Stimulated activated naive CD8-positive, alpha-beta T cell treated with anti-CD3 and anti-CD28 coated beads, Interleukin-15, Interleukin-2, amounts not matched to agents 100 ng/mL and 50 ng/mL, for 24 hours (primary cell): ENCODE measurements around the gene GRID1.

Experiments used
- H3K27ac Mint-ChIP-seq: one replicate; pipeline ENCODE4 v1.8.0; 2021; ENCODE audit warnings: mild to moderate bottlenecking, mixed read lengths
- H3K27me3 Mint-ChIP-seq: one replicate; pipeline ENCODE4 v1.8.0; 2021; ENCODE audit warnings: mixed read lengths
- H3K36me3 Mint-ChIP-seq: one replicate; pipeline ENCODE4 v1.8.0; 2021; ENCODE audit warnings: low read depth, mixed read lengths
- H3K4me1 Mint-ChIP-seq: one replicate; pipeline ENCODE4 v1.8.0; 2021; ENCODE audit warnings: low read depth, mixed read lengths
- H3K4me3 Mint-ChIP-seq: one replicate; pipeline ENCODE4 v1.8.0; 2021; ENCODE audit warnings: mild to moderate bottlenecking, mixed read lengths
- H3K9me3 Mint-ChIP-seq: one replicate; pipeline ENCODE4 v1.8.0; 2021; ENCODE audit warnings: mixed read lengths

The GRID1 gene

DNA sequence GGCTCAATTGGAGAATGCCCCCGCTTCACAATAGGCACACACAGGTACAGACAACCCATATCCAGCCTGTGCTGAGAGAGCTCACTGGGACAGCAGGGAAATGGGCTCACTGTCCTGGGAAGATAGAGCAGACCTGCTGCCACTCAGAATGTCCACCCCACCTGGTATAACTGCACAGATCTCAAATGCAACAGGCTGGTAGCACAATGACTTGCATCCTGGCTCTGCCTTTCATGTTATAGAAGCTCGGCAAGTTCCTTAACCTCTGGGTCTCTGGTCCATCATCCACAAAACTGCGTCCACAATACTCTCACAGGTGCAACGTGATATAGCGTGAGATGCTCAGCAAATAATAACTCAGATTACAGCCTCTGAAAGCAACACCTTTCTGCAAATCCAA, 295.4 kb downstream of the GRID1 start:
- no peaks in the 10 kb centered on the region for H3K9me3 Mint-ChIP-seq
- H3K36me3 Mint-ChIP-seq, result no peaks in the 10 kb centered on the region
- peaks cover 24% of the 10 kb centered on the region for H3K27me3 Mint-ChIP-seq
- no peaks in the 10 kb centered on the region for H3K4me1 Mint-ChIP-seq
- H3K27ac Mint-ChIP-seq, result no peak overlapping the region
- H3K4me3 Mint-ChIP-seq, result no peak overlapping the region

DNA sequence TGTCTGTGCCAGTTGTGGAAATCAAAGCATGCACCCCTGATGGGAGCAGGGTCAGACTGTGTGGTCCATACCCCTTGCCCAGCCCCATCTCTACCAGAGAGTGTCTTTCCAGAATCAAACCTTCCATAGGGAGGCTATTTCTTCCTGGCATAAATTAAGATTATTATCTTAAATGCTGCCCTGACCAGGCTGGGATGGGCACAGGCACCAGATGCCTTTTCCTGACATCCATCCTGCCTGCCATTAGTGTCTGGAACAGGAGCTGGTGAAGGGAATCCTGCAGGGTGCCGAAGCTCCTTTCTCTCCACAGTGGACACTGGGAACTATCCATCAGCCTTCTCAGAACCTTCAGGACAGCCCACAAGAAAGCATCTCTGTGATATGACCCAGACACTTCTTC, 296.3 kb downstream of the GRID1 start:
- no peaks in the 10 kb centered on the region for H3K4me1 Mint-ChIP-seq
- H3K27ac Mint-ChIP-seq, result no peak overlapping the region
- H3K27me3 Mint-ChIP-seq, result peaks cover 33% of the 10 kb centered on the region
- no peak overlapping the region for H3K4me3 Mint-ChIP-seq
- H3K36me3 Mint-ChIP-seq, result no peaks in the 10 kb centered on the region
- no peaks in the 10 kb centered on the region for H3K9me3 Mint-ChIP-seq

DNA sequence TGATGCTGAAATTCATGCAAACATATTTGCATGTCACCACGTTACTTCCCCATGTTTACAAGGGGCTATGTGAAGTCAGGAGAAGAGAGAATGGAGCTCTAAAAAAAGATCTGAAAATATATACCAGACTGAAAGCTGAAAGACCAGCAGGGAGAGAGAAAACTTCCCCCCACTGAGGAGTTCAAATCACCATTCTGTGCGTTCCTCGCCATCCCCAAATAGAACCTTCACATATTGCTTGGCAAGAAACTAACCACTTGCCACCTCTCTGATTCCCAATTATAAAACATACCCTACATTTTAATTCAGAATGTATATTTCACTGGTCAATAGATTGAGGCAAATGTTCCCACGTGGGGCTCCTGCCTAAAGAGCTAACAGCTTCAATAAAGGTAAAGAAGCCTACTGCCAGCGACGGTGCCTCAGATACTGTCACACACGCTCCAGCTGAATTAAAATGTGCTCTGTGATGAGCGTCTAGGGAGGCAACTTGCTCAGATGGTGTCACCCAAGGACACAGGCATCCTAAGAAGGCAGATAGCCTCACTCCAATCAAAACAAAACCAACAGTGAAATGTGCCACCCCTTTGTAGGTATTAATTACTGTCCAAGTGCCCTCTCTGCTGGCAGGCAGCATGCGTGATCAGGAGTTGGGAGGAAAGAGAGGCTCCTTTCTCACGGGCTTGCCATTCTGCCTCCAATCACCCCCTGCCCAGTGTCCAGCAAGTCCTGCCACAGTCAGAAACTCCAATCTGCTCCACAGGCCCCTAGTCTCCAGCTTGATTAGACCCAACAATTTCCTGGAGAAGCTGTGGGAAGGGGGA, 298.2 kb downstream of the GRID1 start:
- no peak overlapping the region for H3K4me3 Mint-ChIP-seq
- no peak overlapping the region for H3K27ac Mint-ChIP-seq
- H3K4me1 Mint-ChIP-seq, result no peaks in the 10 kb centered on the region
- no peaks in the 10 kb centered on the region for H3K36me3 Mint-ChIP-seq
- peaks cover 25% of the 10 kb centered on the region for H3K27me3 Mint-ChIP-seq
- no peaks in the 10 kb centered on the region for H3K9me3 Mint-ChIP-seq

DNA sequence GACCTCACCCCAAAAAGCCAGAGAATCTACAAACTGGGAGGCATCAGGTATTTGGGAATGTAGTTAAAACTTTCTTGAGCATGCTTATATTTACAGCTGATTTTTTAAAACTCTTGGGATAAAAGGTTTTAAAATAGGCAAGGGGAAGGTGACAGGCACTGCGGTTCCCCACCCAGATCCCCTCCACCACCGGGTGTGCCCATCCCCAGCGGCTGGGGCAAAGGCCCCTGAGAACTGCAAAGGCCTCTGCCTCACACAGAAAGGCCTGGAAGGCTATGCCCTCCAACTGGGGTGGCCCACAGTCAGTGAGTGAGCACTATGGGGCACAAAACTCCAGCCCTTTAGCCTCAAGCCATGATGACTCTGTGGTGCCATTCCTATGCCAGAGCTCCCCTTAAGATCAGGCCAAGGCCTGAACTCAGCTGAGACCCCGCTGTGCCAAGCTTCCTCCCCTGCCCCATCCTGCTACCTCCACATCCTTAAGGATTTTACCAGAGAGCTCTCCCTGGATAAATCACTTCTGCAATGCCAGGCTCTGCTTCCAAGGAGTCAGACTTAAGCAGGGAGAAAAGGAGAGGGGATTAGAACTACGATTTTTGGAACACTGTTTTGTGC, 299.1 kb downstream of the GRID1 start:
- Mint-ChIP-seq H3K9me3 (no peaks in the 10 kb centered on the region), H3K27ac (no peak overlapping the region), H3K27me3 (peaks cover 25% of the 10 kb centered on the region), H3K36me3 (no peaks in the 10 kb centered on the region), H3K4me1 (no peaks in the 10 kb centered on the region), H3K4me3 (no peak overlapping the region)

DNA sequence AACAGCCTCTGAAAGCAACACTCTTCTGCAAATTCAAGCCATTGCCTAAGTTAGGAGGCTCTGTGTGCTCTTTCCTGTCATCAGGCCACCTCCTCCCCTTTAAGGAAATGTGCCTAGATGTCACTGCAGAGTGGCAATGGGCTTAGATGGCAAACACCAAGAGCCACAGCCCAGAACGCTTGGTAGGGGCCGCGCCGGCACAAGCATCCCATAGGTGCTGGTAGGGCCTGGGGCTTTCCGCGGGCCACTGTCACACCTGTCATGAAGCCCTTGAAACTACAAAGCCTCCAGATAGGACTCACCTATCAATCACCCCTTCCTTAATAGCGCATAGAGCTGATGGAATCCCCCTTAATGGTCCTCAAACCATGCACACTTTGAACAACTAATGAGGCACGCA, 299.9 kb downstream of the GRID1 start:
- Mint-ChIP-seq H3K27me3 (peaks cover 22% of the 10 kb centered on the region), H3K4me1 (no peaks in the 10 kb centered on the region), H3K9me3 (no peaks in the 10 kb centered on the region), H3K4me3 (no peak overlapping the region), H3K27ac (no peak overlapping the region), H3K36me3 (no peaks in the 10 kb centered on the region)

DNA sequence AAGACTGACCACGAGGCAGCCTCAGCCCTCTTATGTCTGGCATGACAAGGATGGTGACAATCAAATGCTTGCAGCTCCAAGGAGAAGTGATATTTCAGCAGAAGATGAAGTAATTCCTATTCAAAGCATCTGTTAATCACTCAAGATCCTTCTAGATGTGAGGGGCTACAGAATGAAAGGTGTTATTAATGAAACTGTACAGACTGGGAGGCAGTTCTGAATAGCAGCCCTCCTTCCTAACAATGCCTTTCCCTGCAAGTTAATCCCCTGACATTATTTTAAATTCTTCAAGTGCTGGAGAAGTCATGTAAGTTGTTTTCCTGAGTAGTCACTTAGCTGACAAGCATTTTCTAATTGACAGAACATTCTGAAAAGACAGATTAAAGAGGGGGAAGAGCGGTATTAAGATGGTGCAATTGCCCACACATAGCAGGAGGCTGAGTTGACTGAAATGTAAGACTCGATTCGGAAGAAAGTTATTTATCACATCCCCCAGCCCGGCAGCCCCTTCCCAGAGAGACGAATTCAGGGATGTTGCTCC, 300.8 kb downstream of the GRID1 start:
- Mint-ChIP-seq H3K36me3 (no peaks in the 10 kb centered on the region), H3K4me3 (no peak overlapping the region), H3K27me3 (peaks cover 18% of the 10 kb centered on the region), H3K9me3 (no peaks in the 10 kb centered on the region), H3K4me1 (no peaks in the 10 kb centered on the region), H3K27ac (no peak overlapping the region)

DNA sequence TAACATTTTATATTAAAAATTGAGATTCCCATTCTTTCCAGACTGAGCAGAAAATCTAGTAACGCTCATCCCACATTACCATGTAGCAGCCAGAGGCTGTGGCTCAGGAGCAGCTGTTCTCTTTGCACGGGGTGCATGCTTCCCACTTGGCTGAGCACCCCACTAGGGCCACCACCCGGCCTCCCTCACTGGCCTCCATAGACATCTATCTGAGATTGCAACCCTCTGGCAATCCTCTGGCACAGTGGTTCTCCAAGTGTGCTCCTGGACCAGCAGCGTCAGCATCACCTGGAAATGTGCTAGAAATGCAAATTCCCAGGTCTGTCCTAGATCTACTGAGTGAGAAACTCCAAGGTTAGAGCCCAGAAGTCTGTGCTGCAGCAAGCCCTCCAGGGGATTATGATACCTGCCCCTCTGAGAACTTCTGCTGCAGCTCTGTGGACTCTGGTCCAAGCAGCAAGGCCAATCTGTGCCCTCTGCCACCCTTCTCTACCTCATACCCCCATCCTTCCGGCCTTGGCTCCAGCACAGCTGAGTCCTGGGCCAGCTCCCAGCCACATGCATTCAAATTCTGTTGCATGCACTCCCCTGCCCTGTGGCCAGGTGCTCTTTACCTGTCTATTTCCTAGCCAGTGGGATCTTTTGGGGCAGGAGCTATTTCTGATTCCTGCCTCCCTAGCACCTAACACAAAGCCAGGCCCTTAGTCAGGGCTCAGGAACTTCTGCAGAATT, 301.5 kb downstream of the GRID1 start:
- H3K27ac Mint-ChIP-seq, result no peak overlapping the region
- no peaks in the 10 kb centered on the region for H3K9me3 Mint-ChIP-seq
- no peaks in the 10 kb centered on the region for H3K36me3 Mint-ChIP-seq
- H3K4me3 Mint-ChIP-seq, result no peak overlapping the region
- no peaks in the 10 kb centered on the region for H3K4me1 Mint-ChIP-seq
- H3K27me3 Mint-ChIP-seq, result peaks cover 18% of the 10 kb centered on the region

DNA sequence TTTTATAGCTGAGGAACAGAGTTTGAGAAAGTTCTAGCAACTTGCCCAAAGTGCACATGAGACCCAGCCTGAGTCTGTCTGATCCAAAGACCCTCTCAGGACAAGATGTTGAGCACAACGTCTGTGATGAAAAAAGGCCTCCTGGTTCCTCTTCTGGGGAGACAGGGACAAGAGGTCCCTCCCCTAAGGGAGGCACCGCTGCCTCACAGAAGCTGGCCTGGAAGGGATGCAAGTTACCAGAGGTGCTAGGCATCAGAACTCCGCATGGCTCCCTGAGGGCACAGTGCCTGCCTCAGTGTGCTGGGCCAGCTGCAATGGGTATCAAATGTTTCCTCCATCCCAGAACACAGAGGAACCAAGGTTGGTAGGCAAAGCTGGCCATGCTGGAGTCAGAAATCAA, 302.4 kb downstream of the GRID1 start:
- Mint-ChIP-seq H3K27ac (no peak overlapping the region), H3K4me1 (no peaks in the 10 kb centered on the region), H3K36me3 (no peaks in the 10 kb centered on the region), H3K4me3 (no peak overlapping the region), H3K27me3 (peaks cover 18% of the 10 kb centered on the region), H3K9me3 (no peaks in the 10 kb centered on the region)

DNA sequence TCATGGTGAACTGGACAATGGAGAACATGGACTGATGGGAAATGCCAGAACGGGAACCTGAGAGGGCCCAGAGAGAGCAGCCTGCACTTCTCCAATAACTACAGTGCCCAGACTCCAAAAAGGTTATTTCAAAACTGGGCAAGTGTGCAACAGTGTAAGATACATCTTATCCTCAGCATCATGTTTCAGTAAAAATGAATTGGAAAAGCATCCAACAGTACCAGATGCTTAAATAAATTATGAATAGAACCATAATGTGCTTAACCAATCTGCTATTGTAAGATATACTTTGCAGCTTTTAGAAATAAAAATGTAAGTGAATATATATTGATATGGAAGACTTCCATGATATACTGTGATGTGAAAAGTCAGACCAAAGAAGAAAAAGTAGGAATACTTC, 303.3 kb downstream of the GRID1 start:
- H3K4me3 Mint-ChIP-seq, result no peak overlapping the region
- no peaks in the 10 kb centered on the region for H3K36me3 Mint-ChIP-seq
- H3K9me3 Mint-ChIP-seq, result no peaks in the 10 kb centered on the region
- no peaks in the 10 kb centered on the region for H3K4me1 Mint-ChIP-seq
- no peak overlapping the region for H3K27ac Mint-ChIP-seq
- peaks cover 22% of the 10 kb centered on the region for H3K27me3 Mint-ChIP-seq

DNA sequence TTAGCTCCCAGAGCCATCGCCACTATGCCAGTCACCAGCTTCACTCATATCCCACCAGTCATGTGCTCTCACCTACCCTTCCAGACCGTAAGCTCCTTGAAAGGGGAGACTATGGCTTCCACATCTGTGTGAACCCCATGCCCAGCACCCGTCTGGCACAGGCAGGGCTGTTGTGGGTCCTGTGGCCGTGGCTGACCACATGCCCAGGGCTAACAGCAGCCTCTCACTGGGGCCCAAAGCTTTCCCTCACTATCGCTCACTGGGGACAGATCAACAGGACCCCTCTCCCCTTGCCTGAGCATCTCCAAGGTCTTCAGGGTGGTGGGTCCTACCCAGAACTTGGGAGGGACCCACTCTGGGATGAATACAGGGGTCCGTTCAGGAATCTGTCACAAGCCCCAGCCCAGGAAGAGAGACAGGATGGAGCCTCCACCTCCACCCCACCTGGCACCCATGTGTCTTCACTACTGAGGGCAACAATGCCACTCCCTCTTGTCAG, 303.9 kb downstream of the GRID1 start:
- peaks cover 25% of the 10 kb centered on the region for H3K27me3 Mint-ChIP-seq
- no peaks in the 10 kb centered on the region for H3K36me3 Mint-ChIP-seq
- H3K9me3 Mint-ChIP-seq, result no peaks in the 10 kb centered on the region
- no peaks in the 10 kb centered on the region for H3K4me1 Mint-ChIP-seq
- H3K4me3 Mint-ChIP-seq, result no peak overlapping the region
- no peak overlapping the region for H3K27ac Mint-ChIP-seq

DNA sequence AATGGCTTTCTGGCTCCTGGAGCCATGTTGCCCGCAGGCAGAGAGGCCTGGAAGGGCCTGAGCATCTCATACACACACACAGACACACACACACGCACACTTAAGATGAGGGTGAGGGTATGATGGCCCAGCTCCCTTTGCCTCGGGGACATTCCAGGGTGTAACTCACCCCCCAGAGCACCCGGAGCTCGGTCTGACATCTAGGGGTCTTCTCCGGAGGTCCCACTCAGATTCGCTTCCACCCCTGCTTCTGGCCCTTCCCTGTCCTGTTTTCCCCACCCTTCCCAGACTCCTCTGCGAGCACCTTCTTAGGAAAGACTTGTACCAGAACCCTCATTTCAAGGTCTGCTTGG, 304.4 kb downstream of the GRID1 start:
- H3K27me3 Mint-ChIP-seq, result peaks cover 29% of the 10 kb centered on the region
- H3K27ac Mint-ChIP-seq, result no peak overlapping the region
- H3K36me3 Mint-ChIP-seq, result no peaks in the 10 kb centered on the region
- no peaks in the 10 kb centered on the region for H3K4me1 Mint-ChIP-seq
- H3K9me3 Mint-ChIP-seq, result no peaks in the 10 kb centered on the region
- H3K4me3 Mint-ChIP-seq, result no peak overlapping the region

DNA sequence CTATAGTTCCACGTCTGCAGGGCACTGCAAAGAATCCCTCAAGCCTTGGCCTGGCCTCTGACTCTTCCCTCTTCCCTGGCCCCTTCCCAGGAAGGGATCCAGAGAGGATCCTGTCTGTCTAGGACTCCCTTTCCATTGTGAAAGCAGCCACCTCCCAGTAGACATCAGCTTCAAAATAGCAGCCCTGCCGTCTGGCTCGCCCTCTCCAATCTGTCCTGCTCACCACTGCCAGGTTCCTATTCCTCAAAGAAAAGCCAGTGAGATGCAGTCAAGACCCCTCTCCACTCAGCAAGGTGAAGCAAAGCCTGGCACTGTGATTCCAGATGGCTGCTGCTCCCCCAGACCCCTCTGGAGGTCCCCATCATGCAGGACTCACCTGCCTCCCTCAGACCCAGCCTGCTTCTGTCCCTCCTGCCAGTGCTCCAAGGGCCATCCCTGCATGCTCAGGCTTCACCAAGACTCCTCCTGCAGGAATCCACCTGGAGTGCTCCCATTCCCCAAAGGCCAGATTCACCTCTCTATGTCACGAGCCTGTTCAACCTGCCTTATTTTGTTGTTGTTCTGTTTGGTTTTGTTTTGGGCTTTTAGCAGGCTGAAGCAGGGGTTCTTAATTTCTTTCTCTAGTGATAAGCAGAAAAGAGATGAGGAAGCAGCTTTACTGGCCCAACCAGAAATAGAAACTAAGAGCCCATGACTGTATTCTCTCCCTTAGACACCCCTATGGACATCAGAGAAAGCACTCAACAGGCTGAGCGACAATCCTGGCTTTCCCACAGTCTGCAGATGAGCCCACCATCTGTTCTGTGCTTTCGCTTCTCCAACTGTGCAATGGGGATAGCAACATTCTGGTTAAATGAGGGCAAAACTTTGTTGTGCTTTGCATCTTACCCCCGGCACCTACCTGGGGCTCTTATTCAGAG, 305.1 kb downstream of the GRID1 start:
- Mint-ChIP-seq H3K27me3 (peaks cover 30% of the 10 kb centered on the region), H3K9me3 (no peaks in the 10 kb centered on the region), H3K4me1 (no peaks in the 10 kb centered on the region), H3K27ac (no peak overlapping the region), H3K4me3 (no peak overlapping the region), H3K36me3 (no peaks in the 10 kb centered on the region)

DNA sequence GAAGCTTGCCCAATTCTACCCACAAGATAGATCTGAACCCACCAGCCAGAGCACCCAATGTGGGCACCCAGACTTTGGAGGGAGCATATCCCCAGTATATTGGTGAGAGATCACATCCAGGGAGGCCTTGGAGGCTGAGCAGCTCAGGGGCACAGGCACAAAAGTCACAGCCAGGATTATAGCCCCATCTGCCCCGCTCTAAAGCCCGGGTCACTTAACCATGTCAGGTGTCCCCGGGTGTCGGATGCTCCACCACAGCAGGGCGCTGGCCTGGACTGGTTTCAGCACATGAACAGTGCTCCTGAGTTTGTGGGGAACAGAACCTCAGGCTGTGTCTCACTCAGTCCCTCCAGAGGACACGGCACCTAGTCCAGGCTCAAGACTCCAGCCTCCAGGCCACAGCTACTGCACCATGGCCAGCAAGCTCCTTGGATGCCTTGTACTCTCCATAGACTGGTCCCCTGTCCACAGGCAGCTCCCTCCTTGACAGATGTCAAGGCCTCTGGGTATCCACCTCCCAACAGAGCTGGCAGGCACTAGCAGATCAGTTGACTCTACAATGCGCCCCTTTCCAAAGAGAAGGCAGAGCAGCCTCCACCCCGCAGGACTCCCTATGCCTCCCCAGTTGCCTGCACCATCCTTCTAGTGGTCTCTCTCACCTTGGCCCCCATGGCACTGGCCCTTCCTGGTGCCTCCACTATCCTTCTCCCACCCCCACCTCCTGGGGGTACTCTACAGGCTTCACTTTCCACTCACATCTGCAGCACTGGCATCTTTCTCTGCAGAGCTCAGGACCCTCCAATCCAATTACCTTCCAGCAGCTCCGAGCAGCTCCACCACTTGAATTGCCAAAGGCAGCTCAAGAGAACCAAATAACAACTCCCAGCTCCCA, 306.0 kb downstream of the GRID1 start:
- no peak overlapping the region for H3K27ac Mint-ChIP-seq
- no peak overlapping the region for H3K4me3 Mint-ChIP-seq
- no peaks in the 10 kb centered on the region for H3K9me3 Mint-ChIP-seq
- no peaks in the 10 kb centered on the region for H3K36me3 Mint-ChIP-seq
- H3K27me3 Mint-ChIP-seq, result peaks cover 28% of the 10 kb centered on the region
- no peaks in the 10 kb centered on the region for H3K4me1 Mint-ChIP-seq
